A673 (cell line): ENCODE measurements around the gene URB2. TPM values are rescaled to one million over a fixed set of nuclear protein-coding genes. Genes with fewer than 3 reads are reported as not detected.

Experiments used
- BruUV-seq: library from RNA; stranded (reverse); fragments of 400-500 nt; replicated peaks from 2 replicates; lab custom pipeline; 2021; lab: Mats Ljungman, UMichigan
- CTCF ChIA-PET: fragments of 300-600 bp; sonication (Branson Sonifier 250); formaldehyde crosslinking; loops from one replicate; lab custom pipeline; 2022; ENCODE audit warnings: antibody characterized with exemption; lab: Charles Lee
- POLR2A ChIA-PET: fragments of 300-600 bp; sonication (Branson Sonifier 250); formaldehyde crosslinking; loops from one replicate; lab custom pipeline; 2022; ENCODE audit warnings: antibody characterized with exemption; ENCODE audit not compliant: low non-redundant PET; lab: Charles Lee
- DNase-seq: peaks from one replicate; pipeline ENCODE4 v3.0.0-alpha.2; 2015; ENCODE audit warnings: low spot score
- H3K27ac ChIP-seq: fragments of 200-600 bp; sonication (generic); 2 replicates; pipeline ENCODE4 v1.5.1; 2016; ENCODE audit warnings: mixed run types, low read depth, mild to moderate bottlenecking, mixed read lengths, antibody characterized with exemption, low read length; ENCODE audit not compliant: poor library complexity, severe bottlenecking
- H3K27me3 ChIP-seq: fragments of 200-600 bp; sonication (generic); replicated peaks from 2 replicates; pipeline ENCODE4 v1.6.1; 2017; ENCODE audit warnings: mixed run types, low read depth, mild to moderate bottlenecking, mixed read lengths, antibody characterized with exemption, low read length; ENCODE audit not compliant: insufficient read depth, poor library complexity
- H3K36me3 ChIP-seq: fragments of 200-600 bp; sonication (generic); 2 replicates; pipeline ENCODE4 v1.6.1; 2016; ENCODE audit warnings: mixed run types, mild to moderate bottlenecking, mixed read lengths, antibody characterized with exemption, low read length; ENCODE audit not compliant: insufficient read depth, poor library complexity, severe bottlenecking
- H3K4me1 ChIP-seq: fragments of 200-600 bp; sonication (generic); 2 replicates; pipeline ENCODE4 v1.6.1; 2017; ENCODE audit warnings: mixed run types, mild to moderate bottlenecking, mixed read lengths, antibody characterized with exemption, low read length; ENCODE audit not compliant: insufficient read depth, poor library complexity, severe bottlenecking
- H3K4me3 ChIP-seq: fragments of 200-600 bp; sonication (generic); 2 replicates; pipeline ENCODE4 v1.5.1; 2016; ENCODE audit warnings: low read depth, mixed run types, mild to moderate bottlenecking, mixed read lengths, low read length; ENCODE audit not compliant: poor library complexity, severe bottlenecking
- H3K9me3 ChIP-seq: fragments of 200-600 bp; sonication (generic); 2 replicates; pipeline ENCODE4 v1.6.1; 2016; ENCODE audit warnings: mixed run types, low read depth, mild to moderate bottlenecking, mixed read lengths, antibody characterized with exemption, low read length; ENCODE audit not compliant: poor library complexity, severe bottlenecking
- CTCF ChIP-seq: fragments of 300-800, 200-600 bp; sonication (generic); conservative IDR thresholded peaks from 2 replicates; pipeline ENCODE4 v1.5.1; 2017; ENCODE audit warnings: low read depth, mild to moderate bottlenecking, antibody characterized with exemption, low read length, moderate library complexity, mixed read lengths
- EZH2 ChIP-seq: fragments of 200-600 bp; sonication (generic); IDR thresholded peaks from 2 replicates; pipeline ENCODE4 v1.6.1; 2017; ENCODE audit warnings: borderline replicate concordance, low read depth, mild to moderate bottlenecking, mixed read lengths, antibody characterized with exemption, low read length; ENCODE audit not compliant: poor library complexity, severe bottlenecking
- intact Hi-C: fragments of 100-400 bp; cut with micrococcal nuclease; formaldehyde crosslinking; loops from one replicate; pipeline ENCODE4 v1.10.0; 2022; ENCODE audit not compliant: unreplicated experiment
- total RNA-seq: library from RNA; stranded (reverse); gene quantifications from 2 replicates; pipeline ENCODE4 v1.2.3, GENCODE V29; 2021

The URB2 gene
- total RNA-seq, 1 experiment from 2014 or later: 33.3 TPM

- Histone ChIP-seq H3K36me3 (no peaks in the 10 kb centered on the region), H3K9me3 (no peaks in the 10 kb centered on the region), H3K27ac (peak overlapping the region; percentile 87), H3K27me3 (no peaks in the 10 kb centered on the region), H3K4me1 (peaks cover 47% of the 10 kb centered on the region), H3K4me3 (peak overlapping the region; percentile 11)
- BruUV-seq: no TSS peak
- intact Hi-C loops: no loop called here
- POLR2A ChIA-PET: interaction anchor here (0.7 kb wide), 1 partner anchor 349 kb away, joined by 3 read pairs; no protein-coding TSS in a partner anchor
- CTCF ChIA-PET: interaction anchor here (0.7 to 1.3 kb wide), 2 partner anchors 32 to 47 kb away, joined by 3 to 9 read pairs; no protein-coding TSS in a partner anchor
- TF ChIP-seq CTCF (no peak), EZH2 (no peak)
- DNase-seq: peak; percentile 75
These were observed 67.3 kb downstream of the URB2 start for GRCh38 chr1:229693129-229693900.

GRCh38 chr1:229694053-229694693, 68.1 kb downstream of the URB2 start:
- Histone ChIP-seq H3K4me1 (peaks cover 47% of the 10 kb centered on the region), H3K9me3 (no peaks in the 10 kb centered on the region), H3K36me3 (no peaks in the 10 kb centered on the region), H3K27me3 (no peaks in the 10 kb centered on the region), H3K4me3 (peak overlapping the region; percentile 11), H3K27ac (peak overlapping the region; percentile 87)
- BruUV-seq: no TSS peak
- ChIA-PET POLR2A (interaction anchor here (0.7 kb wide), 1 partner anchor 349 kb away, joined by 3 read pairs; no protein-coding TSS in a partner anchor), CTCF (interaction anchor here (0.7 to 1.3 kb wide), 2 partner anchors 33 to 1026 kb away, joined by 3 to 9 read pairs; no protein-coding TSS in a partner anchor)
- TF ChIP-seq EZH2 (no peak), CTCF (no peak)
- intact Hi-C loops: no loop called here
- peak; percentile 98 for DNase-seq

GRCh38 chr1:229696385-229696784, 70.3 kb downstream of the URB2 start:
- Histone ChIP-seq H3K4me3 (no peak overlapping the region), H3K4me1 (peaks cover 37% of the 10 kb centered on the region), H3K27me3 (no peaks in the 10 kb centered on the region), H3K9me3 (no peaks in the 10 kb centered on the region), H3K27ac (no peak overlapping the region), H3K36me3 (no peaks in the 10 kb centered on the region)
- POLR2A ChIA-PET: no interaction called here
- no TSS peak for BruUV-seq
- DNase-seq: no peak
- intact Hi-C loops: no loop called here
- TF ChIP-seq CTCF (no peak), EZH2 (no peak)
- CTCF ChIA-PET: no interaction called here
